GM18499 (cell line): ENCODE measurements around the gene ADAP1.
"Not testable (repeated sequence)": the region's sequence is repeated elsewhere in the genome, so short reads cannot be mapped to it uniquely, and the experiment has no call there.

Experiments
- ATAC-seq: cut with Tn5 transposase; IDR thresholded peaks from one replicate; pipeline ENCODE4 v1.9.1; 2021; ENCODE audit warnings: moderate number of reproducible peaks; ENCODE audit not compliant: insufficient read depth, unreplicated experiment

The ADAP1 gene

GRCh38 chr7:960972-961371 is 6.5 kb upstream of the ADAP1 start:
- ATAC-seq, result not testable (repeated sequence)

DNA sequence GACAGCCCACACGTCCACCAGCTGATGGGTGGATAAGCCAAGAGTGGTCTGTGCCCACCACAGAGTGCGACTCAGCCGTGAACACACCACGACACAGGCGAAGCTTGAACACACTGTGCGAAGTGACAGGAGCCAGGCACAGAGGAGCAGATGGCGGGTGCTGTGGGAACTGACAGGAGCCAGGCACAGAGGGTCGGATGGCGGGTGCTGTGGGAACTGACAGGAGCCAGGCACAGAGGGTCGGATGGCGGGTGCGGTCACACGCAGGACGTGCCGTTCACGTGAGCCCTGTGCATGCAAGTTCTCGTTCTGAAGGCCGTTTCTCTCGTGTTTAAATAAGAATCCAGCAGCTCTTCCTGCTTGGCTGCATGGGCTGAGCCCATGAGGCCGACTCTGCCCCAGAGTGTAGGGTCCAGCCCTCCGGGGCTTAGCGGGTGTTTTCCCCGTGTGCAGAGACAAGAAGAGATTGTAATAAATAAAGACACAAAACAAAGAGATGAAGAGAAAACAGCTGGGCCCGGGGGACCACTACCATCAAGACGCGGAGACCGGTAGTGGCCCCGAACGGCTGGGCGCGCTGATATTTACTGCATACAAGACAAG is 5.9 kb upstream of the ADAP1 start:
- no peak for ATAC-seq

GRCh38 chr7:959740-960139 is 5.3 kb upstream of the ADAP1 start:
- not testable (repeated sequence) for ATAC-seq

DNA sequence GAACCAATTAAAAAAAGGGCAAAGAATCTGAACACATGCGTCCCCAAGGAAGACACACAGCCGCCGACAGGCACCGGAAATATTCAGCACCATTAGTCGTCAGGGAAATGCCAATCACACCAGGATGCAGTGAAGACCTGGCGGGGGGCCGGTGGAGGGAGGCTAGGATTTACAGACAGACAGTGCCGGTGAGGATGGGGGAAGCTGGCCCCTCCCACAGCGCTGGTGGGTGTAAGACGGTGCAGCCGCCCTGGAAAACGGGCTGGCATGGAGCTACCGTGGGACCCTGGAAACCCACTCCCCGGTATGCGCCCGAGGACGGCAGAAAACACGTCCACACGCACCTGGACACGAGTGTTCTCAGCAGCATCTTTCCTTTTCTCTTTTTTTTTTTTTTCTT is 4.8 kb upstream of the ADAP1 start:
- ATAC-seq, result no peak

DNA sequence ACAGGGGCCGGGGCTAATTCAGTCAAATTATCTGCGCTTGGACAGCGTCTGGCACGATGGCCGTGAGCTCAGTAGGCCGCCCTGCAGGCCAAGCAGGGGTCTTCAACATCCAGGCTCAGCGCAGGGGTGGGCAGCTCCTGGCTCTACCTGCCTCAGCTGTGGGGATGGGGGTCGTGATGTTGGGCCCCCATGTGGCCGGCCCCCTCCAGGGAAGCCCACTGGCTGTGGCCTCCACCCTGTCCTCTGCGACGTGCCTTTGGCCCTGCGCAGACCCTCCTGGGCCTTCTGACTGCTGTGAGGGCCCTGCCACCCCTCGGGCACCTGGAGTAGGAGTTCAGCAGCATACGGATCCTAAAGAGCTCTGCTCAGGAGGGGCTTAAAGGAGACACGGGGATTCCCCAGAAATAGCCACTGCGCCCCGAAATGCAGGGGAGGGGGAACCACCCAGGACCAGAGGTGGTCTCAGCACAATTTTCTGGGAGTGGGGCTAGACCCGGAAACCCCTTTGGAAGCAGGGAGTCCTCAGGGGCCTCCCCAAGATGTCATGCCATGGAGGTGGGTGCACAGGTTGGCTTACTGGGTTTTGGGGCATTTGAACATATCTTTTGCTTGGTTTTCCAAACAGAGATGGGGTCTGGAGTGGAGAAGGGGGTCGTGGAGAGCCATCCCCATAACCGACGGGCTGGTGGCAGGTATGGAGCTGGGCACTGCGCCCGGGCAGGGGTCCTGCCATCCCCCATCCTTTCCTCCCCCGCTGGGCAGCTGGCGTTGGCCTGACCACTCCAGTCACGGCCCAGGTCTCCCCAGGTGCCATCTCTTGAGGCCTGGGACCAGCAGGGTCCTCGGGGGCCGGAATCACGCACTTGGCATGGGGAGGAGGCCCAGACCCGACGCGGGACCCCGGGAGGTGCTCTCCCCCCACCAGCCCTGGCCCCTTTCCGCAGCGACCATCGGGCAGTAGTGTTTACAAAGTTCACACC is 4.0 kb upstream of the ADAP1 start:
- ATAC-seq, result no peak

DNA sequence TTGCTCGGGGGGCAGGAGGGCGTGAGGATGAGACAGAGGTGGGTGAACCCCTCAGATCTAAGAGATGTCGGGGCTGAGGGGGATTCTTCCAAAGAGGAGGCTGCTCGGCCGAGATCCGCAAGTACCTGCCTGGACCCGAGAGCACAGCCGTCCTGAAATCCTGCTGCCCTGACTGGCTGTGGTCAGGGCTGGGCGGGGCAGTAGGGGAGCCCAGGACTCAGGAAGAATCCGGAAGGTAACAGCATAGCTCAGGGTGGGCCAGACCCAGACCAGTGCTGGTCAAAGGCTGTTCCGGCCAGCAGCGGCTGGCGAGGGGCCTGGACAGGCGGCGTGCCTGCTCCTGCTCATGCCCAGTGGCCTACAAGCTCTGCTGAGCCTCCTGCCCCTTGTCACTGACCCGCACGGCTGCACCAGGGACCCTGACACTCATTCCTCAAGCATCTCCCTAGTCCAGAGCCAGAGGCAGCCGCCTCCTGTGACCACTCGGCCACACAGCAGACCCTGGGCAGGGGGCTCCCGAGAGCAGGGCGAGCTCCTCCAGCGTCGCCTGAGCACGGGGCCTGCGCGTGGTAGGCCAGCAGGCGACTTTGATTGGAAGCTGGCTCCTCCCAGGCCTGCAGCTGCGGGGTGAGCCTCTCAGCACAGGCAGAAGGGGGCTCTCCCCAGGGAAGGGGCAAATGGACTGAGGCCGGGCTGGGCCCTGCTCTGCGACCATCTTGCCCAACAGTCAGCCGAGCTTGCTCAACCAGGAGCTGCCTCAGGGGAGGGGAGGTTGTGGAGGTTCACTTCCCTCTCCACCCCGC is 3.1 kb upstream of the ADAP1 start:
- no peak for ATAC-seq

- no peak for ATAC-seq
Observed at GRCh38 chr7:956031-956430, 1.6 kb upstream of the ADAP1 start.

GRCh38 chr7:953547-954327 is 743 bp downstream of the ADAP1 start:
- no peak for ATAC-seq

- ATAC-seq, result no peak
Observed at GRCh38 chr7:952548-953441, 1.7 kb downstream of the ADAP1 start.

DNA sequence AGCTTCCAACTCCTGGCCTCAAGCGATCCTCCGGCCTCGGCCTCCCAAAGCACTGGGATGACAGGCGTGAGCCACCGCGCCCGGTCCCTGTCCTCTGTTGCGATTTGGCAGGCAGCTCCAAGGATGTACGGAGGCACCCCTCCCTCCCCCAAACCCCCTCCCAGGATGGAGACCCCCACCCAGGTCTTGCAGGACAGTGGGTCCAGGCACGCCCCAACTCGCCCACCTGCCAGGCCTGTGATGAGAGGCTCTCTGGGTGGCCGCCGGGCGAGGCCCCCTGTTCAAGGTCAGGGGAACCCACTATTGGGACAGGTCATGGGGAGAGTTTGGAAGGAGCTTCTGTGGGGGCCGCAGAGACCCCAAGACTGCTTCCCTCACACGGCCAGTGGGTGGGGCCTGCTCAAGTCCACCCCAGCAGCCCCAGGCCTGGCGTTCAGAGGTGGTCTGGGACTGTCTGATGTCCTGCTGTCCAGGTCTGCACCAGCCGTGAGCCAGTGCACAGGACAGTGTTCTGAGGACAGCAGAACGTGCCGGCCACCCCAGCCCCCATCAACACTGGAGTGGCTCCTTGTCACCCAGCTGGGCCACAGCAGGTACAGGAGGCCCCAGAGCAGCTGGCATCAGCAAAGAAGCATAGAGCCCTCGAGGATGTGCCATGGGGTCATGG is 2.5 kb downstream of the ADAP1 start:
- no peak for ATAC-seq

GRCh38 chr7:949021-949934 is 5.2 kb downstream of the ADAP1 start:
- no peak for ATAC-seq

- no peak for ATAC-seq
Observed at GRCh38 chr7:947391-948210, 6.9 kb downstream of the ADAP1 start.

DNA sequence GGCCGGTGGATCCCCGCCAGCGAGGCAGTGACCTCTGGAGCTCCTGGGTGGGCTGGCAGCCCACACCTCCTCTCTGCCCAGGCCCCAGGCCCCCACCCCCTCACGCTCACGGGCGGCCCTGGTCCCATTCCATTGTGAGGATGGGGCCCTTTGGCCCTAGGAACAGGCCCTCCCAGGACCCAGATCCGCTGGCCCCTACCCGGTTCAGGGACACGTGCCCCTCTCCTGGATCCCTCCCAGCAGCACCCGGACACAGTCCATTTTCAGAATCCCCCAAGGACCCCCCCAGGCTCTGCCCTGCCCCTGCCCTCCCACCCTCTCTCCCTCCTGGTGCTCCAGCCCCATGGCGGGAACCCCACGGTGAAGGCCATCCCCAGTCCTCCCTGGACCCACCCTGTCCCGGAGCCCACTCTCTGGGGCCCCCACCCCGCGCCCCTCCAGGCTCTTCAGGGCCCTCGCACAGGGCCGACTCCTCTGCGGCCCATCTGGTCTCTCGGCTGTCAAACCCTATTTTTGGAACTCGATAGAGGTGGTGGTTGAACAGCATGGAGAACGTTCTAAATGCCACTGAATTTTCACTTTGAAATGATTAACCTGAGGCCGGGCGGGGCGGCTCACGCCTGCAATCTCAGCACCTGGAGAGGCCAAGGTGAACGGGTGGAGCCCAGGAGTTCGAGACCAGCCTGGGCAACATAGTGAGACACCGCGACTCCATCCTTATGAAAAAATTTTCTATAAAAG is 8.1 kb downstream of the ADAP1 start:
- ATAC-seq, result no peak

- ATAC-seq, result no peak
Observed at GRCh38 chr7:945556-946255, 8.8 kb downstream of the ADAP1 start.

DNA sequence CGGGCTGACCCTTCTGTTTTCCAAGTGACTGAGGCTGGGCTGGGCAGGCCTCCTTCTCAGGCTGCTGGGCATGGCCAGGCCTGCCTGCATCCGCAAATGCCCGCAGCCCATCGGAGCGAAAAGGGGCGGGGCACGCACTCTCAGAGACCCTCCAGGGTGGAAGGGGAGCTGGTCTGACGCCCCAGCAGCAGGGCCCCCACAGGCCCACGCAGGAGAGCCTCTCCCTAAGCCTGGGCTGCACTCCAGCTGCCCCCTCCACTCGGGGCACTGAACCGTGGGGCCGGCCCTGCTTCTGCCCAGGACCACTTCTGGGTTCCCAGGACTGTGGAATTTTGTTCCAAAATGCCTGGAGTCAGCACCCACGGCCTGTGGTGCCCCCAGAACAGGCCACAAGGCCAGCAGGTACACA is 9.3 kb downstream of the ADAP1 start:
- no peak for ATAC-seq

DNA sequence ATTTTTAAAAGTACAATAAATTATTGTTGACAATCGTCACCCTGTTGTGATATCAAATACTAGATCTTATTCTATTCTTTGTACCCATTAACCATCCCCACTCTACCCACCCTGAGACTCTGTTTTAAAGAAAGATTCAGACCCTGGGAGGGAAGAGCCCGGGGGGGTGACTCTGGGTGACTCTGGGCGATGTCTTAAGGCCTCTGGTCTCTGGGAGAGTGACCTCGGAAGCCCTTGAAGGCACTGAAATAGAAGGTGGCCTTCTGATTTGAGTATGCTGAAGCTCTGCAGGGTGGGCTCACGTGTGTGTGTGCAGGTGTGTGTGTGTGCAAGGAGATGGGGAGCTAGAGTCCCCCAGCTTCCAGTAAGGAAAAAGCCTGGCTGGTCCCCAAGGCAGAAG is 9.7 kb downstream of the ADAP1 start:
- ATAC-seq, result no peak
